Kidney capillary endothelial cell (primary cell): ENCODE data around the gene KRT33A.

Experiments used
- DNase-seq: peaks from one replicate; pipeline ENCODE4 v3.0.0-alpha.2; 2018; ENCODE audit warnings: low spot score

Gene KRT33A

GRCh38 chr17:41329279-41329948 is 21.2 kb downstream of the KRT33A start:
- DNase-seq: peak; percentile 40

GRCh38 chr17:41328207-41328606 is 22.4 kb downstream of the KRT33A start:
- DNase-seq: no peak

GRCh38 chr17:41327411-41328120 is 23.1 kb downstream of the KRT33A start:
- DNase-seq: no peak

- DNase-seq: no peak
Observed at GRCh38 chr17:41326173-41327145, 24.2 kb downstream of the KRT33A start.

- DNase-seq: no peak
Observed at GRCh38 chr17:41325611-41326010, 25.0 kb downstream of the KRT33A start.

GRCh38 chr17:41325126-41325525 is 25.5 kb downstream of the KRT33A start:
- no peak for DNase-seq

DNA sequence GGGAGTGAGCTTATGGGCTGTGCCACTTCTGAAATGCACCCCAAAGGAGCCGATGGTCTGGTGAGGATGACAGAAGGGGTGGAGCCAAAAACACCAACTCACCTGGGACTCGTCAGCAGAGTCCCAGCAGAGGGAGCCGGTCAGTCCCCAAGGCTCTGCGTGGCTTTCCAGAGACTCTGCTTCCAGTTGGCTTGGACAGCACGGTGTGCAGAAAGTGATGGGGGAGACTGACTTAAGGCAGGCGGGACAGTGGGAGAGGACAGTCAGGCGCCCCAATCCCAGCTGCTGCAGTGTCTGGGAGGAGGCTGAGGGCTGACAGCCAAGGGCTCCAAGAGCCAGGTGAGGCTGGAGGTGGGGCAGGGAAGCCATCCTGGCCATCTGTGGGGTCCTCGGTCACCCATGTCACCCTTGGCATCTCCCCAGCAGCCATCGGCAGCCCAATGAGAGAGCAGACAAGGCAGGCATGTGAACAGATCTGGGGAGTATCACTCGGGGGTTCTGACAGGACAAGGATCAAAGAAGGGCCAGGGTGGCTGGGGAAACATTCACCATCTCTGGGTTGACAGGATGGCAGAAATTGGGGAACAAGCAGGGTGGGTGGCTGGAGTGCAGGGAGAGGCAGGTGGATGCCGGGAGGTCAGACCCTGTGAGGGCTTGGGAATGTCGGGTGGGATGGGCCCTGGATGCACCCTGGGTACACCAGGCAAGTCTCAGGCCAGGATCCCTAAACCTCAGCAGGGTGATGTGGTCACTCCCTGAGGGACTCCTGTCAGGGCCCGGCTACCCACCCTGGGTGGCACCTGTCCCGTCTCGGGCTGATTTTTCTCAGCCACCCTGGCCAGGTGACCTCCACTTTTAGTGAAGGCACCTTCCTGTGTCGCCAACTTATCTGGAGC is 26.2 kb downstream of the KRT33A start:
- DNase-seq: no peak

DNA sequence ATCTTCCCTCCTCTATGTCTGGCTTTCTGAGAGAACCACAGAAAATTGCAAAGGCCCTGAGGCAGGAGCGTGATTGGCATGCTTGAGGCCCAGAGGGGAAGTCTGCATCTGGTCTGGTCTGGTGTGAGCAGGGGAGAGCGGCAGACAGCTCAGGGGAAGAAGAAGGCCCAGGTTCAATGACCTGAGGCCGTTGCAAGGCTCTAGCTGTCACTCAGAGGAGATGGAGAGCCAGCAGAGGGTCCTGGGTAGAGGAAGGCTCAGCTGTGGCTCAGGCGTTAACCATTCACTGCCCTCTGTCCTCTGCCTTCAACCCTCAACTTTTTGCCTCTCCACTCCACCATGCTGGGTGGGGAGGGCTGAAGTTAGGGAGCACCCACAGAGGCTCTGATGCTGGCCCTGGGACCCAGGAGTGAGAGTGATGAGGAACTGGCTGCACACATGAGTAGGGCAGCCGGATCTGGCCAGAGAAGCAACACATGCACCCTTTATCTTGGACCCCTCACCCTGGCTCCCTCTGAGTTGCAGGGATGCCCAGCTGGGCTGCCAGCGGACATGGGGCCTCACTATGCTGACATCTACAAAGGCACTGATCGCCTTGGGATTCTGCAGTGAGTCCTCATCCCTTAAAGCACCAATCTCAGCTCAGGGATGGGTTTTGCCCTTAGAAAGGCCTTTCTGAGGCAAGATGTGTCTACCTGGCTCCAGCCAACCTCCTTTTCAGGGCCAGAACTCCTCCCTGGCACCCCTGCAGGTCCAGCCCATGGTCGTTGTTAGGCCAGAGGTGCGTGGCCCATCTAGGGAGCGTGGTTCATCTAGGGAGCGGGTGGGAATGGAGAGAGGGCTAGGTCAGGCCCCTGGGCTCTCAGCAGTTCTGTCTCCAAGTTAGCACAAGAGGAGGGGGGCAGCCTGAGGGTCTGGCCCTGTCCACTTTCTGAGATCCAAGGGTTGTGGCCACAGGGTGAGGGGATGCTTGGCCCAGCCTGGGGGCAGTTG is 27.4 kb downstream of the KRT33A start:
- DNase-seq: no peak

DNA sequence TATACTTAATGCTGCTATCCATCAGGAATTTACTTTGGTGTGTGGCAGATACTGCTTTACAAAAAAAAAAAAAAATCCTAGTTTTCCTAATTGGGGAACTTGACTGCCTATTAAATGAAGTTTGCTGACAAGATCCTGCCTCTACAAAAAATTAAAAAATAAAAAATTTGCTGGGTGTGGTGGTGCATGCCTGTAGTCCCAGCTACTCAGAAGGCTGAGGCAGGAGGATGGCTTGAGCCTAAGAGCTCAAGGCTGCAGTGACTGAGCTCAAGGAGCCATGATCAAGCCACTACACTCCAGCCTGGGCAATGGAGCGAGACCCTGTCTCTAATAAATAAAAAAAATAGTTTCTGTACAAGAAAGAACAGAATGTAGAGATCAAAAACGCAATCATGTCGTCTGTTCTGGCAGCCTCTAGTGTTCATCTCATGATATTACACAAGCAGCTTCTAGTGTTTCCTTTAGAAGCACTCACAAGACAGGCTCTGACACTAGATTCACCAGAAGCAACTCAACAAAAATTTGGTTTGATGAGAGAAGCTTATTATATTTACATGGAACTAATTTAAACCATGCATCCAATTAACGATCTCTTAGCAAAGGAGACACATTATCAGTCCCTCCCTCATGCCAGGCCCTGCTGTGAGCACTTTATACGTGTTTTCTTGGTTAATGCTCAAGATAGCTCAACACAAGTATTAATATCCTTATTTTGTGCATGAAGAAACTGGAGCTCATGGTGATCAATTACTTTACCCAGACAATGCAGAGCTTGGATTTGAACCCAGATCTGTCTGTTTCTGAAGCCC is 28.3 kb downstream of the KRT33A start:
- peak; percentile 53 for DNase-seq

DNA sequence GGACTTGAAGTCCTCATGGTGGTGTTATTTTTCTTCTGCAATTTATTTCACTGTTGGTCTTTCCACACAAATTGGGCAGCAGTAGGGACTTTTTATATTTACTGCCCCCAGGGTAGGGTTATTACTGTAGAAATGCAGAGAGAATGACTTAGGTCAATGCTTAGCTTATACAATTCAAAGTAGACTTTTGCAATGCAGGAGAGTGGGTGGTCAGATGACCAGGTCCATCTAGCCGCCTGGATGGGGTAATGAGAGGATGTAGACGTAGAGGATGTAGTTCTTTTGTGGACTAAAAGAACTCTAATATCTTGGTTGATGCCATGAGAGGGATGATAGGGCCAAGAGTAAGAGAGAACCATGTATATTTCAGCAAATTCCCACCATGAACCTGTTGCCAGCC is 32.4 kb downstream of the KRT33A start:
- no peak for DNase-seq

GRCh38 chr17:41315814-41316445 is 34.7 kb downstream of the KRT33A start:
- DNase-seq: no peak

GRCh38 chr17:41315204-41315794 is 35.3 kb downstream of the KRT33A start, which contains the start of gene KRTAP17-1:
TSS of gene KRTAP17-1 (minus strand) at chr17:41315710. CDS start at chr17:41315650, 60 bp downstream.
- no peak for DNase-seq

- no peak for DNase-seq
Observed at GRCh38 chr17:41311111-41311510, 39.5 kb downstream of the KRT33A start.

DNA sequence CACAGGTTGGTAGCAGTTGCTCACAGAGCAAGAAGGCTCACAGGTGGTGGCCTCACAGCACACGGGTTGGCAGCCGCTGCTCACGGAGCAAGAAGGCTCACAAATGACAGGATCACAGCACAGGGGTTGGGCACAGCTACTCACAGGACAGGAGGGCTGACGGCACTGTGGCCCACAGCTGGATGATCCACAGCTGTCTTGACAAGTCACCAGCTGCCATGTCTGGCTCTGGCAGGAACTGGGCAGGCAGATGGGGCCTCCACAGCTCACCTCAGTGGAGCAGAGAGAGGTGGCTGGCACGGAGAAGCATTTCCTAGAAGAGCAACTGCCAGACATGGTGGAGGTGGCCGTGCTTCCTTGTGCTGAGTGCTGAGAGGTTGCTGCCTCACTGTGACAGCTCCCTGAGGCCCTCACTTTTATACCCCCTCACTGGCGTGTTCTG is 41.7 kb downstream of the KRT33A start, which contains the start of gene KRTAP16-1:
KRTAP16-1 (minus strand) TSS at position 392 of the 442 bp plus-strand sequence; CDS start at position 336, 56 bp downstream.
- no peak for DNase-seq

DNA sequence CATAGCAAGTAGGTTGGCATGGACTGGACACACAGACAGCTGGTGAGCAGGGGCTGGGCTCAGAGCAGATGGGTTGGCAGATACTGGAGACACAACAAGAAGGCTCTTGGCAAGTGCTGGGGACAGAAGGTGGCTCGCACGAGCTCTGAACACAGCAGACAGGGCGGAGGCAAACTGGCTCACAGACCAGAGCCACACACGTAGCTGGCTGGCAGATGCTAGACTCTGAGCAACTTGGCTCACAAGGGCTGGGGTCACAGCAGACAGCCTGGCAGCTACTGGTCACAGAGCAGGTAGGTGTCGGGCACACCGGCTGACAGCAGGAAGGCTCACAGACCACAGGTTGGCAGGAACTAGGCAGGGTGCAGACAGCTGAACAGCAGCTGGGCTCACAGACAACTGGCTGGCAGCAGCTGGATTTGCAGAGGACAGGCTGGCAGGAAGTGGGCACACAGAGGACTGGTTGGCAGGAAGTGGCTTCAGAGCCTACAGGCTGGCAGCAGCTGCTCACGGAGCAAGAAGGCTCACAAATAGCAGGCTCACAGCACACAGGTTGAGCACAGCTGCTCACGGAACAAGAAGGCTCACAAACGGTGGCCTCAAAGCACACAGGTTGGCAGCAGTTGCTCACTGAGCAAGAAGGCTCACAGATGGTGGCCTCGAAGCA is 42.2 kb downstream of the KRT33A start:
- no peak for DNase-seq

DNA sequence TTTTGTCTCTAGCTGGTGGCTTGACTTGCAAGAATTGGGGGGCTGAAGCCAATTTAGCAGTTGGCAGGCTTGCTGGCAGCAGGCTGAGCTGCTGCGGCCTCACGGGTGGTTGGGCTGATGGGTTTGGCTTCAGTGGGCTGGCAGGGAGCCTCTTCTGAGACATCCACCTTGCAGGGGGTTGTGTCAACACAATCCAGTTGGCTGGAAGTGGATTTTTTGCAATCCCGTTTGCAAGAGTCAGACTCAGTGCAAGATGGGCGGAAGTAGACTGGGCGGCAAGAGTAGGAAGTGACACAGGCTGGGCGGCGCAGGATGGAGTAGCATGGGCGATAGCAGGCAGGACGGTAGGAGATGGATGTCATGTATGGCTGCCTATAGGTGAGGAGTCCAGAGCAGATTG is 43.0 kb downstream of the KRT33A start:
- DNase-seq: no peak

- no peak for DNase-seq
Observed at GRCh38 chr17:41304091-41304490, 46.5 kb downstream of the KRT33A start.

DNA sequence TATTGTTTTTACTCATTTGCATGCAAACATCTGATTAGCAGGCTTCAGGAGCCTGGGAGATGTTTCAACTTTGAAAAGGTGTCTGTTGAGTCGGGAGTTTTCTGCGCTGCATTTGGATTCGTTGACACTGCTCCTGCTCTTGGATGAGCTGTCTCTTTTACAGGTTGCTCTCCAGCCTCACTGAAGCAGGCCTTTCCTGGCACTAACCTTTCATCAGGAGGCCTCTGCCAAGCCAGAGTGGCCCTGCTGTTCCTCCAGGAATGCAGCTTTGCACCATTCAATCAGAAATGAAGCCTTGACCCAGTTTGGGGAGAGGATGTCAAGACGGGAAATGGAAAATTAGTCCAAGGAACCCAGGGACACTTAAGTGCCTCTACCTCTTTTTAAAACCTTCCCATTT is 47.6 kb downstream of the KRT33A start:
- DNase-seq: no peak
